Fibroblast of lung (primary cell): ENCODE data around the gene SYMPK.

ENCODE experiments used
- EZH2 ChIP-seq: IDR thresholded peaks from 2 replicates; pipeline ENCODE4 v1.5.1; 2012; ENCODE audit warnings: low read length, control low read depth, mild to moderate bottlenecking; ENCODE audit errors: missing control alignments
- TF ChIP-seq, protein P1 (sequence below), 2 donors: IDR thresholded peaks in 1 of 2; conservative IDR thresholded peaks in 1 of 2; 1 replicate in 1 of 2; 2 replicates in 1 of 2; pipeline ENCODE4 v1.5.1; 2011 to 2012; ENCODE audit warnings: low read length in 2 of 2, control low read depth in 1 of 2, inconsistent platforms in 1 of 2, low read depth in 1 of 2, mild to moderate bottlenecking in 1 of 2

DNA sequence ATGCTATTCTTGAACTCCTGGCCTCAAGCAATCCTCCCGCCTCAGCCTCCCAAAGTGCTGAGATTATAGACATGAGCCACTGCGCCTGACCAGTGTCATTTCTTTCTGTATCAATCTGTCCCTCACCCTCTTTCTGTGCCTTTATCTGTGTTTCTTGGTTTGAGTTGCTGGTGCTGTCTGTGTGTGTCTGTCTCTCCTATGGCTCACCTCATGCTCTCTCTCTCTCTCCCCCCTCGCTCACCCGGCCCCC is 13.1 kb upstream of the SYMPK start:
- TF ChIP-seq, protein P1, sequence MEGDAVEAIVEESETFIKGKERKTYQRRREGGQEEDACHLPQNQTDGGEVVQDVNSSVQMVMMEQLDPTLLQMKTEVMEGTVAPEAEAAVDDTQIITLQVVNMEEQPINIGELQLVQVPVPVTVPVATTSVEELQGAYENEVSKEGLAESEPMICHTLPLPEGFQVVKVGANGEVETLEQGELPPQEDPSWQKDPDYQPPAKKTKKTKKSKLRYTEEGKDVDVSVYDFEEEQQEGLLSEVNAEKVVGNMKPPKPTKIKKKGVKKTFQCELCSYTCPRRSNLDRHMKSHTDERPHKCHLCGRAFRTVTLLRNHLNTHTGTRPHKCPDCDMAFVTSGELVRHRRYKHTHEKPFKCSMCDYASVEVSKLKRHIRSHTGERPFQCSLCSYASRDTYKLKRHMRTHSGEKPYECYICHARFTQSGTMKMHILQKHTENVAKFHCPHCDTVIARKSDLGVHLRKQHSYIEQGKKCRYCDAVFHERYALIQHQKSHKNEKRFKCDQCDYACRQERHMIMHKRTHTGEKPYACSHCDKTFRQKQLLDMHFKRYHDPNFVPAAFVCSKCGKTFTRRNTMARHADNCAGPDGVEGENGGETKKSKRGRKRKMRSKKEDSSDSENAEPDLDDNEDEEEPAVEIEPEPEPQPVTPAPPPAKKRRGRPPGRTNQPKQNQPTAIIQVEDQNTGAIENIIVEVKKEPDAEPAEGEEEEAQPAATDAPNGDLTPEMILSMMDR (conservative IDR thresholded peaks at IDR 0.05 in 1 of 2, IDR thresholded peaks at IDR 0.05 in 1 of 2; ENCODE audit: low read depth in 1 of 2, low read length in 2 of 2): no peak
- no peak for TF ChIP-seq EZH2
